ENCODE results near the gene BTBD2.
A peak's percentile ranks its signal among the peaks of the same experiment; 100 is the strongest.

BTBD2 gene

GRCh38 chr19:2021453-2022140, 6.1 kb upstream of the BTBD2 start:
- Histone ChIP-seq H3K4me3 (ENCODE audit: low read depth, low read length) (no peak overlapping the region), H3K27me3 (ENCODE audit: control insufficient read depth, insufficient read depth, low read length) (no peaks in the 10 kb centered on the region), H3K4me1 (ENCODE audit: control insufficient read depth, insufficient read depth, low read length) (no peaks in the 10 kb centered on the region), H3K9ac (ENCODE audit: low read depth, low read length) (no peak overlapping the region), H3K9me3 (ENCODE audit: control insufficient read depth, insufficient read depth, low read length) (no peaks in the 10 kb centered on the region; the same call in 1 of the 2 replicates), H3K27ac (ENCODE audit: low read depth, low read length) (no peak overlapping the region), H3K36me3 (ENCODE audit: control insufficient read depth, insufficient read depth, low read length) (no peaks in the 10 kb centered on the region)

GRCh38 chr19:2018752-2019151, 3.2 kb upstream of the BTBD2 start:
- H3K36me3 ChIP-seq (ENCODE audit: control insufficient read depth, insufficient read depth, low read length), result no peaks in the 10 kb centered on the region
- no peak overlapping the region for H3K4me3 ChIP-seq (ENCODE audit: low read depth, low read length)
- H3K27me3 ChIP-seq (ENCODE audit: control insufficient read depth, insufficient read depth, low read length), result no peaks in the 10 kb centered on the region
- no peak overlapping the region for H3K9ac ChIP-seq (ENCODE audit: low read depth, low read length)
- H3K4me1 ChIP-seq (ENCODE audit: control insufficient read depth, insufficient read depth, low read length), result no peaks in the 10 kb centered on the region
- H3K27ac ChIP-seq (ENCODE audit: low read depth, low read length), result no peak overlapping the region
- no peaks in the 10 kb centered on the region for H3K9me3 ChIP-seq (ENCODE audit: control insufficient read depth, insufficient read depth, low read length)

- H3K36me3 ChIP-seq (ENCODE audit: control insufficient read depth, insufficient read depth, low read length), result 0 out of 2 replicates have a peak, but pooled peaks cover 3% of the 10 kb centered on the region
- H3K9ac ChIP-seq (ENCODE audit: low read depth, low read length), result no peak overlapping the region
- H3K4me1 ChIP-seq (ENCODE audit: control insufficient read depth, insufficient read depth, low read length), result no peaks in the 10 kb centered on the region
- H3K27ac ChIP-seq (ENCODE audit: low read depth, low read length), result no peak overlapping the region
- no peaks in the 10 kb centered on the region for H3K9me3 ChIP-seq (ENCODE audit: control insufficient read depth, insufficient read depth, low read length)
- H3K27me3 ChIP-seq (ENCODE audit: control insufficient read depth, insufficient read depth, low read length), result no peaks in the 10 kb centered on the region
- peak overlapping the region; percentile 31; the same call in 1 of the 2 replicates for H3K4me3 ChIP-seq (ENCODE audit: low read depth, low read length)
Observed at GRCh38 chr19:2016041-2016807, 710 bp upstream of the BTBD2 start.

GRCh38 chr19:2014731-2015607, 545 bp downstream of the BTBD2 start:
- Histone ChIP-seq H3K27ac (ENCODE audit: low read depth, low read length) (no peak overlapping the region), H3K27me3 (ENCODE audit: control insufficient read depth, insufficient read depth, low read length) (no peaks in the 10 kb centered on the region), H3K9ac (ENCODE audit: low read depth, low read length) (no peak overlapping the region; the same call in 1 of the 2 replicates), H3K9me3 (ENCODE audit: control insufficient read depth, insufficient read depth, low read length) (no peaks in the 10 kb centered on the region), H3K4me1 (ENCODE audit: control insufficient read depth, insufficient read depth, low read length) (no peaks in the 10 kb centered on the region), H3K4me3 (ENCODE audit: low read depth, low read length) (peak overlapping the region; percentile 75), H3K36me3 (ENCODE audit: control insufficient read depth, insufficient read depth, low read length) (0 out of 2 replicates have a peak, but pooled peaks cover 3% of the 10 kb centered on the region)

GRCh38 chr19:2014131-2014571, 1.4 kb downstream of the BTBD2 start:
- Histone ChIP-seq H3K4me1 (ENCODE audit: control insufficient read depth, insufficient read depth, low read length) (no peaks in the 10 kb centered on the region), H3K27ac (ENCODE audit: low read depth, low read length) (no peak overlapping the region), H3K27me3 (ENCODE audit: control insufficient read depth, insufficient read depth, low read length) (no peaks in the 10 kb centered on the region), H3K4me3 (ENCODE audit: low read depth, low read length) (no peak overlapping the region; the same call in 1 of the 2 replicates), H3K9me3 (ENCODE audit: control insufficient read depth, insufficient read depth, low read length) (no peaks in the 10 kb centered on the region), H3K36me3 (ENCODE audit: control insufficient read depth, insufficient read depth, low read length) (0 out of 2 replicates have a peak, but pooled peaks cover 3% of the 10 kb centered on the region), H3K9ac (ENCODE audit: low read depth, low read length) (no peak overlapping the region)

- no peaks in the 10 kb centered on the region for H3K27me3 ChIP-seq (ENCODE audit: control insufficient read depth, insufficient read depth, low read length)
- no peak overlapping the region for H3K27ac ChIP-seq (ENCODE audit: low read depth, low read length)
- no peak overlapping the region for H3K4me3 ChIP-seq (ENCODE audit: low read depth, low read length)
- H3K36me3 ChIP-seq (ENCODE audit: control insufficient read depth, insufficient read depth, low read length), result 0 out of 2 replicates have a peak, but pooled peaks cover 3% of the 10 kb centered on the region
- H3K9ac ChIP-seq (ENCODE audit: low read depth, low read length), result no peak overlapping the region
- no peaks in the 10 kb centered on the region for H3K9me3 ChIP-seq (ENCODE audit: control insufficient read depth, insufficient read depth, low read length)
- H3K4me1 ChIP-seq (ENCODE audit: control insufficient read depth, insufficient read depth, low read length), result no peaks in the 10 kb centered on the region
Observed at GRCh38 chr19:2013683-2013961, 1.9 kb downstream of the BTBD2 start.

- no peak overlapping the region for H3K4me3 ChIP-seq (ENCODE audit: low read depth, low read length)
- H3K36me3 ChIP-seq (ENCODE audit: control insufficient read depth, insufficient read depth, low read length), result 0 out of 2 replicates have a peak, but pooled peaks cover 3% of the 10 kb centered on the region
- no peaks in the 10 kb centered on the region for H3K9me3 ChIP-seq (ENCODE audit: control insufficient read depth, insufficient read depth, low read length)
- H3K9ac ChIP-seq (ENCODE audit: low read depth, low read length), result no peak overlapping the region
- H3K4me1 ChIP-seq (ENCODE audit: control insufficient read depth, insufficient read depth, low read length), result no peaks in the 10 kb centered on the region
- H3K27me3 ChIP-seq (ENCODE audit: control insufficient read depth, insufficient read depth, low read length), result no peaks in the 10 kb centered on the region
- no peak overlapping the region for H3K27ac ChIP-seq (ENCODE audit: low read depth, low read length)
Observed at GRCh38 chr19:2012941-2013682, 2.4 kb downstream of the BTBD2 start.

- Histone ChIP-seq H3K27me3 (ENCODE audit: control insufficient read depth, insufficient read depth, low read length) (no peaks in the 10 kb centered on the region), H3K9ac (ENCODE audit: low read depth, low read length) (no peak overlapping the region), H3K4me1 (ENCODE audit: control insufficient read depth, insufficient read depth, low read length) (no peaks in the 10 kb centered on the region), H3K36me3 (ENCODE audit: control insufficient read depth, insufficient read depth, low read length) (0 out of 2 replicates have a peak, but pooled peaks cover 3% of the 10 kb centered on the region), H3K27ac (ENCODE audit: low read depth, low read length) (no peak overlapping the region), H3K4me3 (ENCODE audit: low read depth, low read length) (no peak overlapping the region), H3K9me3 (ENCODE audit: control insufficient read depth, insufficient read depth, low read length) (no peaks in the 10 kb centered on the region)
Observed at GRCh38 chr19:2011169-2011568, 4.3 kb downstream of the BTBD2 start.

- H3K27ac ChIP-seq (ENCODE audit: low read depth, low read length), result no peak overlapping the region
- no peaks in the 10 kb centered on the region for H3K9me3 ChIP-seq (ENCODE audit: control insufficient read depth, insufficient read depth, low read length)
- 0 out of 2 replicates have a peak, but pooled peaks cover 3% of the 10 kb centered on the region for H3K36me3 ChIP-seq (ENCODE audit: control insufficient read depth, insufficient read depth, low read length)
- no peak overlapping the region for H3K4me3 ChIP-seq (ENCODE audit: low read depth, low read length)
- H3K4me1 ChIP-seq (ENCODE audit: control insufficient read depth, insufficient read depth, low read length), result no peaks in the 10 kb centered on the region
- no peak overlapping the region for H3K9ac ChIP-seq (ENCODE audit: low read depth, low read length)
- no peaks in the 10 kb centered on the region for H3K27me3 ChIP-seq (ENCODE audit: control insufficient read depth, insufficient read depth, low read length)
Observed at GRCh38 chr19:2010135-2010668, 5.3 kb downstream of the BTBD2 start.

- H3K27me3 ChIP-seq (ENCODE audit: control insufficient read depth, insufficient read depth, low read length), result no peaks in the 10 kb centered on the region
Observed at GRCh38 chr19:2003874-2004273, 11.6 kb downstream of the BTBD2 start.

More at GRCh38 chr19:2003874-2004273, 11.6 kb downstream of the BTBD2 start:
- Histone ChIP-seq H3K36me3 (ENCODE audit: control insufficient read depth, insufficient read depth, low read length) (peaks cover 20% of the 10 kb centered on the region), H3K27ac (ENCODE audit: low read depth, low read length) (no peak overlapping the region), H3K9me3 (ENCODE audit: control insufficient read depth, insufficient read depth, low read length) (no peaks in the 10 kb centered on the region), H3K4me3 (ENCODE audit: low read depth, low read length) (no peak overlapping the region), H3K4me1 (ENCODE audit: control insufficient read depth, insufficient read depth, low read length) (no peaks in the 10 kb centered on the region), H3K9ac (ENCODE audit: low read depth, low read length) (no peak overlapping the region)

All from HUES48 (cell line).